ENCODE results near the gene MPEG1. TPM values are rescaled to one million over a fixed set of nuclear protein-coding genes. Genes with fewer than 3 reads are reported as not detected.
A peak's percentile ranks its signal among the peaks of the same experiment; 100 is the strongest.

Gene MPEG1
- total RNA-seq, 1 donor from 2014 or later, result 18.0 TPM

DNA sequence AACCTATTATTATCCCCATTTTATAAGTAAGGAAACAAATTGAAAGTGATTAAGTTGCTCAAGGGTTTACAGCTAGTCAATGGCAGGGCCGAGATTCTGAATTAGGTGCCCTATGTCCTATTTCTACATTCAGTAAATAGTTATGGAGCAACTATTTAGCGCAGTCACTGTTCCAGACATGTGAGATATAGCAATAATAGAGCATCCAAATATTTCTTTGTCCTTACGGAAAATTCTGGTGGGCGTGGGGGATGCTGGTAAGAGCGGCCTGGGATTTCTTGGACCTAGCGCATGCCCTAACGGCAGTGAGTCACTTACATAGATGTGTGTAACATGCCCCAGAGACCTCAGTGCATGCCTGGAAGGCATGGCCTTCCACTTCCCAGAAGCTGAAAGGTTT is 36.4 kb downstream of the MPEG1 start:
- DNase-seq (ENCODE audit: low spot score) (no peak), ATAC-seq (no peak)
- intact Hi-C loops (cut with DNase I), result no loop called here

GRCh38 chr11:59175091-59175501 is 37.6 kb downstream of the MPEG1 start:
- DNase-seq (ENCODE audit: low spot score) (no peak), ATAC-seq (no peak)
- intact Hi-C loops (cut with DNase I), result no loop called here

- intact Hi-C loops (cut with DNase I), result no loop called here
- DNase-seq (ENCODE audit: low spot score) (no peak), ATAC-seq (no peak)
Observed at GRCh38 chr11:59174664-59175033, 38.1 kb downstream of the MPEG1 start.

GRCh38 chr11:59173964-59174663 is 38.6 kb downstream of the MPEG1 start:
- ATAC-seq (peak; percentile 14), DNase-seq (ENCODE audit: low spot score) (no peak)
- intact Hi-C loops (cut with DNase I), result loop anchor here (2.0 kb wide), 1 partner anchor 33 kb away; no protein-coding TSS in a partner anchor

DNA sequence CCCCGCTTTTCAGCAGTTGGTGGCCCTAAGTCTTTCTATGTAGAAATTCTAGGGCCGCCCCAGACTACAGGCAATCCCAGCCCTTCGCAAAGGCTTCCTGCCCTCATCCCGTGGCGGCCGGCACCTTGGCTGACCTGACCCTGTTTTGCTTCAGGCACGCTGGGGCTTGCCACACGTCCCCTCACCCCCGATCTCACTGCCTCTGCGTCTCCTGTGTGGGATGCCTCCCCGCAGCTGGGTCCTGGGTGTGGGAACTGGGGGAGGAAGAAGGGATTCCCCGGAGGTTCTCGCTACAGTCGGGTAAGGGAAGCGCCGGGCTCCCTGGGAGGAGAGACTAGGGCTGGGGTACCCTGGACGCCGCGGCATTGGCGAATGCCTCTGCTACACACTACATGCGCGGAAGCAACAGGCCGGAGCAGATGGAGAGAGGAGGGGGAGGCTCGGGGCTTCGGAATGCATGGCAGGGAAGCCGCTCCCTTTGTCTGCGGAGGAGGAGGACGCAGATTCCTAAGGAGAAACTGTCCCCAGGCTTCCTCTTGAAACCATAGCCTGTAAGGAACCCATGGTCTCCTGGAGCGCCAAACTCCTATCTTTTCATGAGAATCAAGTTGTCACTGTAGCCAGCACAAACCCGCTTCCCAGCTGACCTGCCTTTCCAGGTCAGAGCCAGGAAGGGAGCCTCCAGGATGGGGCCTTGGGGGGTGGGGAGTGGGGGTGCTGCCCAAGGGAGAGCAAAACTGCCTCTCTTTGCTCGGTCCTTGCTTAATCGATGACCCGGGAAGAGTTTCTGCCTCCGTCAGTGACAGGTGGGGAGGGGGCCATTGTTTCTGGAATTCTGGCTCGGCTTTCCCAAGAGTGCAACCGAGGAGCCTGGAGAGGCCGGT is 39.4 kb downstream of the MPEG1 start:
- ATAC-seq, result peak; percentile 20
- intact Hi-C loops (cut with DNase I), result loop anchor here (2.0 kb wide), 1 partner anchor 33 kb away; no protein-coding TSS in a partner anchor
- peak; percentile 67 for DNase-seq (ENCODE audit: low spot score)

DNA sequence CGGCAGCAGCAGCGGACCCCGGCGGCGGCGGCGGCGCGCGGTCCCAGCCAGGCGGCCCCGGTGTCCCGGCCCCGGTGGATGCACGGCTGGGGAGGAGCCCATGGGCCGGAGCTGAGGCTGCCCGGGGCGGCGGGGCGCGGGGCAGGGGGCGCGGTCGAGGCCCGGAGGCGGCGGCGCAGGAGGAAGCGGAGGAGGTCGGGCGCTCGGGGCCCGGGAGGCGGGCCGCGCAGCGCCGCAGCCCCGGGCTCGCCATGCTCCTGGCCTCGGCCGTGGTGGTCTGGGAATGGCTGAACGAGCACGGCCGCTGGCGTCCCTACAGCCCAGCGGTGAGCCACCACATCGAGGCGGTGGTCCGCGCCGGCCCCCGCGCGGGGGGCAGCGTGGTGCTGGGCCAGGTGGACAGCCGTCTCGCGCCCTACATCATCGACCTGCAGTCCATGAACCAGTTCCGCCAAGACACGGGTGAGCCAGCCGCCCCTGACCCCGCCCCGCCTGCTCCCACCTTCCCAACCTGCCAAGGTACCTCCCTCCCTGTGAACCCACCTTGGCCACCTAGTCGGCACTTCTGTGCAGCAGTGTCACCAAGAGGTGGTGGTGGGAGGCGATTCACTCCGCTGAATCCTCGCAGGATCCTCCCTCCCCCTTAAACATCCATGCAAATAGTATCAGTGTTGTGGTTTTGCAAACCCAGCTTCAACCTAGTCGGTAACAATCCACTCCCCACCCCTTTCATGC is 40.2 kb downstream of the MPEG1 start:
- DNase-seq (ENCODE audit: low spot score) (no peak), ATAC-seq (no peak)
- intact Hi-C loops (cut with DNase I), result loop anchor here (2.0 kb wide), 1 partner anchor 34 kb away; no protein-coding TSS in a partner anchor

GRCh38 chr11:59171508-59172322 is 41.0 kb downstream of the MPEG1 start, which contains the start of gene DTX4:
Gene DTX4, plus strand, starts transcription at chr11:59172132. Its CDS starts 464 bp downstream, at chr11:59172596.
- DNase-seq (ENCODE audit: low spot score) (peak; percentile 98), ATAC-seq (peak; percentile 95)
- intact Hi-C loops (cut with DNase I), result loop anchor here (2.0 kb wide), 1 partner anchor 35 kb away; no protein-coding TSS in a partner anchor

GRCh38 chr11:59164028-59164427 is 48.7 kb downstream of the MPEG1 start:
- ATAC-seq (no peak), DNase-seq (ENCODE audit: low spot score) (no peak)
- intact Hi-C loops (cut with DNase I), result no loop called here

Other genes with a start within 250 kb of the MPEG1 start
- gene GLYATL1B, start 126.6 kb downstream of the MPEG1 start, total RNA-seq, result not detected
- 0.89 TPM for gene FAM111B, start 105.7 kb downstream of the MPEG1 start, total RNA-seq
- gene FAM111A, start 70.1 kb downstream of the MPEG1 start, total RNA-seq, result 48.0 TPM
- gene DTX4, start 40.8 kb downstream of the MPEG1 start, total RNA-seq, result 35.9 TPM
- not detected for gene OR5AN1, start 146.0 kb upstream of the MPEG1 start, total RNA-seq
- not detected for gene OR5A2, start 213.5 kb upstream of the MPEG1 start, total RNA-seq
- gene OR5A1, start 223.5 kb upstream of the MPEG1 start, total RNA-seq, result not detected
- gene OR4D6, start 244.0 kb upstream of the MPEG1 start, total RNA-seq, result not detected